Measurements from ENCODE around the gene ATF6. TPM values are rescaled to one million over a fixed set of nuclear protein-coding genes. Genes with fewer than 3 reads are reported as not detected.

ATF6 gene
- total RNA-seq, 2 donors from 2014 or later, result 17.9 to 19.9 TPM

DNA sequence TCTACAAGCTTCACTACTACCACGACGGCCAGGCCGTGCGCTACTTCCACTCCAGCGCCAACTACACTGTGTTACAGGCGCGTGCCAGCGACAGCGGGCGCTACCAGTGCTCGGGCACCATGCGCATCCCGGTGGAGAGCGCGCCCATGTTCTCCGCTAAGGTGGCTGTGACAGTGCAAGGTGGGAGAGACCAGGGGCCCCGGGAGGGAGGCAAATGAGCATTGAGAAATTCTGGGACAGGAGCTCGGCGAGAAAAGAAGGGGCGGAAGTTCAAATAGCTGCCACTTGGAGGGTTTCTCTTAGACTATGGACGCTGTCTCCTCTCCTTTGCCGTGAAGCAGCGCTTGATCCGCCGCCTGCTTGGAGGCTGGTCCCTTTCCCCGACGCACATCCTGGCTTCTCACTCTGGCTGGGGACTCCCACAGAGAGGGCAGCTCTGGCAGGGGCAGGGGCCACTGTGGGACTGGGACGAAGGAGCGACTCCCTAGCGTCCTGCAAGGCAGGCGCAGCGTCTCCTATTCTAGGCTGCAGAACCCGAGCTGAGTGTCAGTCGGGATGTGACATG lies 40.1 kb upstream of the ATF6 start:
- H3K27me3 ChIP-seq, result no peaks in the 10 kb centered on the region
- no peaks in the 10 kb centered on the region for H3K36me3 ChIP-seq
- peak overlapping the region; percentile 73 to 75 for H3K4me3 ChIP-seq
- DNase-seq (ENCODE audit: low spot score), result peak; percentile 59
- H3K9me3 ChIP-seq, result no peaks in the 10 kb centered on the region
- H3K27ac ChIP-seq, result peak overlapping the region; percentile 79 to 81
- peaks cover 0 to 15% of the 10 kb centered on the region in 2 donors for H3K4me1 ChIP-seq
- no peak for TF ChIP-seq CTCF (IDR thresholded peaks at IDR 0.05)

- no peaks in the 10 kb centered on the region for H3K27me3 ChIP-seq
- TF ChIP-seq CTCF (IDR thresholded peaks at IDR 0.05), result no peak
Observed at GRCh38 chr1:161726473-161727255, 39.5 kb upstream of the ATF6 start.

DNA sequence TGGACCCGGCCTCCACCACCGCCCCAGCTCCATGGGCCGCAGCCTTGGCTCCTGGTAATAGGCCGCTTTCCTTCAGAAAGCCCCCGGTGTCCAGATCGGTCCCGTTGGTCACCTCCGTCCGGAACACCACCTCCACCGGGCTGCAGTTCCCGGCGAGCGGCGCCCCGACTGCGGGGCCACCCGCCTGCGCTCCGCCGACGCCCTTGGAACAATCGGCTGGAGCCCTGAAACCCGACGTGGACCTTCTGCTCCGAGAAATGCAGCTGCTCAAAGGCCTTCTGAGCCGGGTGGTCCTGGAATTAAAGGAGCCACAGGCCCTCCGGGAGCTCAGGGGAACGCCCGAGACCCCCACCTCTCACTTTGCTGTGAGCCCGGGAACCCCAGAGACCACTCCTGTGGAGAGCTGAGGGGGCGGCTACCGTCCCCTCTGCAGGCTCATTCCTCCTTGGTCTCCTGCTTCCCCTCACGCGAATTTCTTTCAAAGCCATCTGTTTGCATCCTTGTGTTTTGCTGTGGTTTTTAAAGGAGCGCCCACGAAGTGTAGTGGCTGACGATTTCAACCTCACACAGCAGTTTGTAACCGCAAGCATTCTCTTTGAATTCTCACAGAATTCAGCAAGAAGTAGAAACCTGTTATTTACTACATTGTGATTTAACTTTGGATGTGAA lies 38.7 kb upstream of the ATF6 start:
- Histone ChIP-seq H3K9me3 (no peaks in the 10 kb centered on the region), H3K27ac (peak overlapping the region; percentile 79 to 81), H3K36me3 (no peaks in the 10 kb centered on the region), H3K27me3 (no peaks in the 10 kb centered on the region), H3K4me3 (peak overlapping the region; percentile 73 to 75), H3K4me1 (peaks cover 0 to 15% of the 10 kb centered on the region in 2 donors)
- no peak for TF ChIP-seq CTCF (IDR thresholded peaks at IDR 0.05)
- no peak for DNase-seq (ENCODE audit: low spot score)

More at GRCh38 chr1:161726473-161727255, 39.5 kb upstream of the ATF6 start:
- peak; percentile 83 for DNase-seq (ENCODE audit: low spot score)
- Histone ChIP-seq H3K36me3 (no peaks in the 10 kb centered on the region), H3K4me1 (peaks cover 0 to 15% of the 10 kb centered on the region in 2 donors), H3K9me3 (no peaks in the 10 kb centered on the region), H3K4me3 (peak overlapping the region; percentile 73 to 75), H3K27ac (peak overlapping the region; percentile 79 to 81)

GRCh38 chr1:161728376-161729226 lies 37.5 kb upstream of the ATF6 start:
- TF ChIP-seq CTCF (IDR thresholded peaks at IDR 0.05), result no peak
- Histone ChIP-seq H3K36me3 (no peaks in the 10 kb centered on the region), H3K27me3 (no peaks in the 10 kb centered on the region), H3K27ac (no peak overlapping the region), H3K4me1 (peaks cover 0 to 15% of the 10 kb centered on the region in 2 donors), H3K9me3 (no peaks in the 10 kb centered on the region), H3K4me3 (no peak overlapping the region)
- no peak for DNase-seq (ENCODE audit: low spot score)

- H3K36me3 ChIP-seq, result no peaks in the 10 kb centered on the region
- no peaks in the 10 kb centered on the region for H3K9me3 ChIP-seq
- no peak for DNase-seq (ENCODE audit: low spot score)
- no peak overlapping the region for H3K27ac ChIP-seq
- H3K4me3 ChIP-seq, result no peak overlapping the region
- TF ChIP-seq CTCF (IDR thresholded peaks at IDR 0.05), result no peak
- peaks cover 0 to 15% of the 10 kb centered on the region in 2 donors for H3K4me1 ChIP-seq
- no peaks in the 10 kb centered on the region for H3K27me3 ChIP-seq
Observed at GRCh38 chr1:161730050-161730564, 36.0 kb upstream of the ATF6 start.

All from right atrium auricular region (tissue), 2 donors.